HL-60 (cell line): Measurements from ENCODE around the gene HVCN1.

Source experiments
- CTCF ChIP-seq: IDR thresholded peaks from one replicate; pipeline ENCODE4 v1.5.1; 2011; ENCODE audit warnings: low read length, control low read depth, inconsistent platforms; ENCODE audit not compliant: insufficient read depth
- REST ChIP-seq: IDR thresholded peaks from 2 replicates; pipeline ENCODE4 v1.6.1; 2012; ENCODE audit warnings: low read depth; ENCODE audit not compliant: insufficient replicate concordance

DNA sequence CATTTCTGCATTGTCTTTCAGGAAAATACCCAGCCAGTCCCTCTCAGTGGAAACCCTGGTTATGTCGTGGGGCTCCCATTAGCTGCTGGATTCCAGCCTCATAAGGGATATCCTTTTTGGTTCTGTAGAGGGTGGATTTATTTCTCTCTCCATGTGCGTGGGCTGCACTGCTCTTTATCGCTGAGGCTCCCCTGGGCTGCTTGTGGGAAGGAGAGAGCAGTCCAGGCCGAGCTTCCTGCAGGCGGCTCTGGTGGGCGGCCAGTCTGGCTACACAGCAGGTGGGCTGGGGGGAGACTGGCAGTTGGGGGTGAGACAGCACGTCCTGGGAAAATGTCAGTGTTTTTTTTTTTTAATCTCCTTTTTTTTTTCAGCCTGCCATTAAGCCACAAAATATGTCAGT is 47.4 kb downstream of the HVCN1 start:
- TF ChIP-seq CTCF (no peak), REST (no peak)
